DMS53 (cell line): Measurements from ENCODE around the gene CDC42EP4.

Experiments
- DNase-seq: peaks from one replicate; lab custom pipeline; 2025; lab: John Stamatoyannopoulos, UW

The CDC42EP4 gene, protein sequence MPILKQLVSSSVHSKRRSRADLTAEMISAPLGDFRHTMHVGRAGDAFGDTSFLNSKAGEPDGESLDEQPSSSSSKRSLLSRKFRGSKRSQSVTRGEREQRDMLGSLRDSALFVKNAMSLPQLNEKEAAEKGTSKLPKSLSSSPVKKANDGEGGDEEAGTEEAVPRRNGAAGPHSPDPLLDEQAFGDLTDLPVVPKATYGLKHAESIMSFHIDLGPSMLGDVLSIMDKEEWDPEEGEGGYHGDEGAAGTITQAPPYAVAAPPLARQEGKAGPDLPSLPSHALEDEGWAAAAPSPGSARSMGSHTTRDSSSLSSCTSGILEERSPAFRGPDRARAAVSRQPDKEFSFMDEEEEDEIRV

DNA sequence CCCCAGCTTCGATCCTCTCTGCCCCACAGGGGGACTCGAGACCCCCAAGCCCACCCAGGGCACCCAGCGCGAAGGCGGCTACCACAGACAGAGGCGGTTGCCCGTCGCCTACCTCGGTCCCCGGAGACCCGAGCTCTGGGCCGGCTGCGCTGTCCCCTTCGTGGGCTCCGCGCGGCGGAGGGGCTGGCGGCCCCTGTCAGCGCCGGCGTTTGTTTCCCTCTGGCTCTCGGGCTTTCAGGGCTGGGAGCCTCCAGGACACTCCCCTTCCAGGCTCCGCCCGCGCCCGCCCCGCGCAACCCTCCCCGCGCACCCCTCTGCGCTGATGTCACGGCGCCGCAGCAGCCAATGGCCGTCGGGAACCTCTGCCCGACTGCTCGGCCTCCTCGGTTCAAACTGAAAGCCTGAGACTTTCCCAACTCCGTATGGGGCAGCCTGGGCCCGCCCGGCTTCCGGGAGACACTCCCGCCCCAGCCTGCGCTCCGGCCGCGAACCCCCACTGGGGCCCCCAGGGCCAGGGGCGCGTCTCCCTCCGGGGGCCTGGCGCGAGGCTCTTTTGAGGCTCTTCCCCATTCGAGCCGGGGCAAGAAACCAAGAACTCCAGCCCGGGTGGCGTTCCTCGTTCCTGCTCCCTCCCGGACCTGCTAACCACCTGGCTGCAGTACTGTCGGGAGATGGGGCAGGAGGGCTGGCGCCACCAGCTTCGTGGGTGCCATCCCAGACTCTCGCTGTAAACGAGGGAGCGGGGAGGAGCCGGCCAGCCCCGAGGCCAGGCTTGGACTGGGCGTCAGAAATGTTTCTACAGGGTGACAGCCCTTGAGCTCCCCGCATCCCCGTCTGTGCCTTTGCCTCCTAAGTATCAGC lies at the start of gene CDC42EP4:
TSS of gene CDC42EP4 (minus strand) at position 221 of the 861 bp plus-strand sequence. CDS start 25,501 bp downstream, outside the sequence.
- DNase-seq: peak; percentile 97

- DNase-seq: no peak
These were observed 49.4 kb upstream of the CDC42EP4 start for GRCh38 chr17:73360961-73361761.

GRCh38 chr17:73359987-73360410 lies 48.2 kb upstream of the CDC42EP4 start:
- peak; percentile 85 for DNase-seq

GRCh38 chr17:73359352-73359751 lies 47.6 kb upstream of the CDC42EP4 start:
- DNase-seq: no peak

DNA sequence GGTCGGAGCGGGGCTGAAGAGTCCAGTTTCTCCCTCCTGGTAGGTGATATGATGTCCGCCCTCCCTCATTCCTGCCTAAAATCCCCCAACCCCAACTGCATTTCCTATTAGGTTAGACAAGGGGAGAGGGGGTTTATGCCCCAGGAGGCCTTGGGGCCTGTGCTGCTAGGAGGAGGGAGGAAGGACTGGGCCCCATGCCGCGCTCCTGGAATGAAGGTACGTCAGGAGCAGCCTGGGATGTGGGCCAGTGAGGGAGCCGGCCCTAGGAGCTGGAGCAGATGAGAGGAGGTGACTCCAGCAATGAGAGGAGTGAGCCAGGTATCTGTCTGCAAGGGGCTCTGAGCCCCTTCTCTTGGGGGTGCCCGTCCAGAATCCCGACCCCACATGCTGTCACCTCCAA lies 46.9 kb upstream of the CDC42EP4 start:
- no peak for DNase-seq

DNA sequence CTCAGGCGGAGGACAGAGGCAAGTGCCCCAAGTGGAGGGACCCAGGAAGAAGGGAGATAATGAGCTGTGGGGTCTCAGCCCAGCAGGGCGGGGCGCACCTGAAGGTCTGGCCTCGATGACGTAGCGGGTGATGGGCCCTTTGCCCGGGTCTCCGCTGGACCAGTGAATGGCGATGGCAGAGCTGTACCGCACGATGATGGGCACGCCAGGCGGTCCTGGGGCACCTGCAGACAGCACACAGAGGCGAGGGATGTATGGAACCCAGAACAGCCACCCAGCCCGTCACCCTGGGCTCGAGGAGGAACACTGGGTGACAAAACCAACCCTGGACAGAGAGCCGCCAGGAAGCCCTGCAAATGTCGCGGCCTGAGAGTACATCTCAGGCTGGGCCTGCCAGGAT lies 46.2 kb upstream of the CDC42EP4 start:
- no peak for DNase-seq

- no peak for DNase-seq
These were observed 45.5 kb upstream of the CDC42EP4 start for GRCh38 chr17:73357318-73357717.

- DNase-seq: no peak
These were observed 44.9 kb upstream of the CDC42EP4 start for GRCh38 chr17:73356561-73357170.

DNA sequence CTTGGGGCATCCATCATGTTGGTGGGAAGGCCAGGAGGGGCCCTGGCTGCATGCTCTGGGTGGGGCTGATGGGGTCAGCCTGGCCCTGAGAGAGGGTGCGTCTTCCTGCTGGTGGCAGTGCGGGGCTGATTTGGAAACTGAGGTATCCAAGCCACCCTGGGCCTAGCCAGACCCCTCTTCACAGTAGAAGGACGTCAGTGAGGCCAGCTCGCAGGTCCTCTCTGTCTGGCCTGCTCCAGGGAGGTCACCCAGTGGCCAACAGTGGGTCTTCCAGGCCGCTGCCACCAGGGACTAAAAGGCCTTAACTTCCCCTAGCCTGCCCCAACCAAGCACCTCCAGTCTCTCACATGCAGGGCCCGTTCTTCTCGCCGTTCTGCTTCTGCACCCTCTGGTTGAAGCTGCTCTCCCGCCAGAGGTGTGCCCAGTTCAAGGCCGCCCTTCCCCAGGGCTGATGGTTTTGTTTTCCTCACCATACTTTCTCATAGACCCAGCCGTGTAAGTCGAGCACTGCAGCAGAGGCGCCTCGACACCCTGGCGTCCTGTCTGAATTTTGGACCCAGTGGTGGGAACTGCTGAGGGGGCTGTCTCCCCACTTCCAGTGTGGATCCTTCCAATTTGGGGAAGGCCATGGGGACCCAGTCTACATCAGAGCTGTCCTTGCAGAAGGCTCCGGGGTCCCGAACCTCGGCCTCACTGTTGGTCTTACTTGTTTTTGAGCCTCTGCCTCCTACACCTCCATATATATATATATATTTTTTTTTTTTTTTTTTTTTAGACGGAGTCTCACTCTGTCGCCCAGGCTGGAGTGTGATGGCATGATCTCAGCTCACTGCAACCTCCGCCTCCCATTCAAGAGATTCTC lies 42.9 kb upstream of the CDC42EP4 start:
- no peak for DNase-seq

GRCh38 chr17:73352261-73352660 lies 40.5 kb upstream of the CDC42EP4 start:
- DNase-seq: no peak

GRCh38 chr17:73351764-73352163 lies 40.0 kb upstream of the CDC42EP4 start:
- no peak for DNase-seq

GRCh38 chr17:73350864-73351263 lies 39.1 kb upstream of the CDC42EP4 start:
- no peak for DNase-seq

DNA sequence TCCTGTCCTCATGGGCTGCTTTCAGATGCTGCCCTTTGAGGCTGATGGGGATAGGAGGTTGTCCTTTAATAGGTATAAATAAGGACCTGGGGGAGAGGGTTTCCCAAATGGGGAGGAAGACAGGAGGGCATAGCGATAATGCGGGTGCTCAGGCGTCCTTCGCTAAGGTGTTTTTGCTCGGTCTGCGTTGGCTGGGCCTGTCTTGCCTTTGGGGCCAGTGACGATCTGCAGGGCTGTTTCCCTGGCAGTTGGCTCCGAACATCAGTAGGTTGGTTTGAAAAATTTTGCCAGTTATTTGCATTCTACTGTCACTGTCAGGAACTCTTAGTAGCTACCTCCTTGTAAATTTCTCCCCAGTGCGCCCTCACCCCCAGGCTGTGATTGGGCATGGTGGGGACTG lies 37.8 kb upstream of the CDC42EP4 start:
- DNase-seq: no peak

GRCh38 chr17:73349138-73349537 lies 37.3 kb upstream of the CDC42EP4 start:
- DNase-seq: no peak

DNA sequence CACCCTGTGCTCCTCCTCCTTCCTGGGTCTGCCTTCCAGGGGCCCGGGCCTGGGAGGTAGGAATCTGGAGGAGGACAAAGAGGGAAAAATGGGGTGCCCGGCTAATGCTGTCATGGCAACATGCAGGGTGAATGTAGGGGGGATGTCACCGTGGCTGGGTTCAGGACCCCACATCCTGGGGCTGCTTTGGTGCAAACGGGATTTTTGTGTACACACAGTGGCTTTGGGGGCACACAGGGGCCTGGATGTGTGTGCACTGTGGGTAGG lies 37.0 kb upstream of the CDC42EP4 start:
- DNase-seq: no peak

- DNase-seq: no peak
These were observed 36.4 kb upstream of the CDC42EP4 start for GRCh38 chr17:73348018-73348828.

DNA sequence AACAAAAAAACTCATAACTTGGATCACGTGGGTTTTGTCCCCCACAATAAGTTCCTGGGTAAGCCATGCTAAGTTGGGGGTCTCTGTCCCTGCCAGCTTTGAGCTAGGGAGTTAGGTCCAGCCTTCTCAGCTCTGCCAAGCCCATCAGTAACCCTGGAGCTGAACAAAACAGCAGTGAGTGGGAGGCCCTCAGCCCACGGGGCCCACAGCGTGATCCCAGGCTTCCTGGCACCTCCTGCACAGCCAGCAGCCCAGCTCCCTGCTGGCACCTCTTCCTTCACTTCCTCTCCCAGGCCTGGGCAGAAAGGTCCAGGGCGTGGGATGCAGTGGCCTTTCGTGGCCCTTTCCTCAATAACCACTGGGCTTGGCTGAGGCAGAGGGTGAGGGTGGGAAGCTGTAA lies 35.5 kb upstream of the CDC42EP4 start:
- no peak for DNase-seq

GRCh38 chr17:73346501-73347162 lies 34.8 kb upstream of the CDC42EP4 start:
- no peak for DNase-seq

DNA sequence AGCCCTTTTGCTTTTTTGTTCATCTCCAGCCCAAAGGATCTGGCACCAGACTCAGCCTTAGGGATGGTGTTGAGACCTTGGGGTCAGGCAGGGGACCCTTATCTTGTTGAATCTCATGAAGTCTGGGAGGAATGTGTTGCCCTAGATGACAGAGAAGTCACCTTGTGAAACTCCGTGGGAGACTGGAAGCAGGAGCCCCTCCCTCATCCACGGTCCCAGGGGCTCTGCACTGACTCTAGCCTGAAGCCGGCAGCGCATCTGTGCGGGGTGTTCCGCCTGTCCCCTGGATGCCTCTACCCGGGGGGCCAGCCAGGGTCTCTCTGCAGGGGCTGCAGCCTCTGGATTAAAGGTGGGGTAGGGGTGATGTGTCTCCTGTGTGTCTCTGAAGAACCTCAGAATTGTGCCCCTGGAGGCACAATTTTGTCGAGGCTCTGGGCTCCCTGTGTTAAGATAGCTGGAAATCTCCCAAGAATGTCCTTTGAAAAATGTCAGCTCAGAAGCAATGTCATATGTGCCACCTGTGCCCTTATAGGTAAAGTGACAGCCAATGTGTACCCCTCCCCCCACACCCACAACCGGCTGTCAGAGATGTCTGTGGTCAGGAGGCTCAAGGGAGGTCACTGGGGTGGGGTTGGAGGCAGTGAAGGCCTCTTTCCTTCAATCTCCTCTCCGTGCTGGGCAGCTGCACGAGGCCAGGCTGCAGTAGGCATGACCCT lies 32.1 kb upstream of the CDC42EP4 start:
- DNase-seq: no peak
